HCT116 (cell line): ENCODE data around the gene RNF11. TPM values are rescaled to one million over a fixed set of nuclear protein-coding genes. Genes with fewer than 3 reads are reported as not detected.

Experiments
- ATAC-seq: fragments of 200-7000 bp; cut with Tn5 transposase; 2 replicates; pipeline ENCODE4 v1.9.1; 2020; ENCODE audit warnings: mild to moderate bottlenecking, moderate library complexity
- BruUV-seq: library from RNA; stranded (reverse); fragments of 400-500 nt; replicated peaks from 2 replicates; lab custom pipeline; 2021; lab: Mats Ljungman, UMichigan
- CTCF ChIA-PET: fragments of 300-600 bp; sonication (Branson Sonifier 250); formaldehyde crosslinking; loops from one replicate; lab custom pipeline; 2021; ENCODE audit warnings: antibody characterized with exemption; lab: Charles Lee
- POLR2A ChIA-PET: fragments of 300-600, 350-600 bp; sonication (Branson Sonifier 250); formaldehyde crosslinking; loops from one replicate; lab custom pipeline; 2021; ENCODE audit warnings: antibody characterized with exemption; lab: Charles Lee
- RAD21 ChIA-PET, 2 experiments: fragments of 300-600 bp; sonication (Branson Sonifier 250); formaldehyde crosslinking; loops; one replicate each; lab custom pipeline; 2023; ENCODE audit warnings: low total read pairs in 2 of 2; ENCODE audit not compliant: uncharacterized antibody in 2 of 2, unreplicated experiment in 2 of 2, low non-redundant PET in 1 of 2; lab: Charles Lee
- DNase-seq: peaks from one replicate; pipeline ENCODE4 v3.0.0-alpha.2; 2010; ENCODE audit warnings: low read depth, low spot score
- H2AFZ ChIP-seq: fragments of 200-600 bp; shearing (Covaris generic), sonication (generic); 2 replicates; pipeline ENCODE4 v1.6.1; 2017; ENCODE audit warnings: low read depth, mixed run types, mixed read lengths, antibody characterized with exemption, low read length; ENCODE audit not compliant: poor library complexity, severe bottlenecking
- H3K27ac ChIP-seq: 2 replicates; pipeline ENCODE4 v1.5.1; 2012; ENCODE audit warnings: low read depth, low read length
- H3K27me3 ChIP-seq: fragments of 200-600 bp; sonication (generic); 2 replicates; pipeline ENCODE4 v1.6.1; 2016; ENCODE audit warnings: mixed run types, low read length, mixed read lengths; ENCODE audit not compliant: insufficient read depth
- H3K36me3 ChIP-seq, 2 experiments: fragments of 200-500 bp in 1 of 2; fragments of 200-600 bp in 1 of 2; sonication (Bioruptor generic) in 1 of 2; sonication (generic) in 1 of 2; 2 replicates each; pipeline versions ENCODE4 v1.5.1 to v1.6.1; 2014 to 2016; ENCODE audit warnings: low read length in 2 of 2, inconsistent platforms in 1 of 2, mixed read lengths in 1 of 2, mixed run types in 1 of 2; ENCODE audit not compliant: insufficient read depth in 2 of 2, control insufficient read depth in 1 of 2
- H3K4me1 ChIP-seq, 2 experiments: fragments of 200-600 bp in 1 of 2; sonication (generic) in 1 of 2; 2 replicates each; pipeline versions ENCODE4 v1.5.1 to v1.6.1; 2012 to 2017; ENCODE audit warnings: low read length in 2 of 2, inconsistent platforms in 1 of 2, mild to moderate bottlenecking in 1 of 2, mixed read lengths in 1 of 2, mixed run types in 1 of 2, moderate library complexity in 1 of 2; ENCODE audit not compliant: insufficient read depth in 2 of 2, control insufficient read depth in 1 of 2
- H3K4me2 ChIP-seq: fragments of 200-600 bp; sonication (generic); 2 replicates; pipeline ENCODE4 v1.6.1; 2017; ENCODE audit warnings: mixed run types, low read length, mixed read lengths
- H3K4me3 ChIP-seq, 2 experiments: fragments of 200-600 bp in 1 of 2; sonication (generic) in 1 of 2; replicated peaks in 1 of 2; 2 replicates each; pipeline ENCODE4 v1.5.1; 2011 to 2016; ENCODE audit warnings: low read length in 2 of 2, control low read depth in 1 of 2, low read depth in 1 of 2, mild to moderate bottlenecking in 1 of 2, mixed read lengths in 1 of 2, mixed run types in 1 of 2
- H3K79me2 ChIP-seq: fragments of 200-600 bp; sonication (generic); 2 replicates; pipeline ENCODE4 v1.6.1; 2017; ENCODE audit warnings: mild to moderate bottlenecking, mixed run types, low read length, moderate library complexity, mixed read lengths; ENCODE audit not compliant: insufficient read depth
- H3K9ac ChIP-seq: fragments of 200-600 bp; sonication (generic); 2 replicates; pipeline ENCODE4 v1.6.1; 2016; ENCODE audit warnings: low read length, mixed read lengths
- H3K9me2 ChIP-seq: fragments of 200-600 bp; sonication (generic), shearing (Covaris generic); 2 replicates; pipeline ENCODE4 v1.6.1; 2017; ENCODE audit warnings: mixed run types, mild to moderate bottlenecking, moderate library complexity; ENCODE audit not compliant: insufficient read depth
- H3K9me3 ChIP-seq, 2 experiments: fragments of 200-500 bp in 1 of 2; fragments of 200-600 bp in 1 of 2; sonication (Bioruptor generic) in 1 of 2; sonication (generic) in 1 of 2; 2 replicates each; pipeline ENCODE4 v1.6.1; 2014 to 2017; ENCODE audit warnings: low read length in 2 of 2, mixed read lengths in 2 of 2, inconsistent platforms in 1 of 2, low read depth in 1 of 2, mild to moderate bottlenecking in 1 of 2, mixed run types in 1 of 2, moderate library complexity in 1 of 2; ENCODE audit not compliant: control insufficient read depth in 1 of 2, insufficient read depth in 1 of 2
- H4K20me1 ChIP-seq: fragments of 200-600 bp; sonication (generic), shearing (Covaris generic); 2 replicates; pipeline ENCODE4 v1.6.1; 2017; ENCODE audit warnings: mixed run types, mild to moderate bottlenecking, moderate library complexity; ENCODE audit not compliant: insufficient read depth
- CEBPB ChIP-seq: IDR thresholded peaks from 2 replicates; pipeline ENCODE4 v1.6.1; 2012; ENCODE audit warnings: low read depth
- EZH2phosphoT487 ChIP-seq: fragments of 200-600 bp; IDR thresholded peaks from 2 replicates; pipeline ENCODE4 v1.6.1; 2018; ENCODE audit warnings: antibody characterized with exemption, borderline replicate concordance
- FOSL1 ChIP-seq: IDR thresholded peaks from 2 replicates; pipeline ENCODE4 v1.6.1; 2012; ENCODE audit warnings: low read depth
- JUND ChIP-seq: IDR thresholded peaks from 2 replicates; pipeline ENCODE4 v1.6.1; 2012
- POLR2A ChIP-seq: IDR thresholded peaks from 2 replicates; pipeline ENCODE4 v1.7.0; 2011; ENCODE audit warnings: borderline replicate concordance; ENCODE audit not compliant: insufficient read depth, insufficient read length; ENCODE audit errors: extremely low read depth
- POLR2AphosphoS5 ChIP-seq: IDR thresholded peaks from 2 replicates; pipeline ENCODE4 v1.6.1; 2011; ENCODE audit warnings: mild to moderate bottlenecking, low read depth, low read length, moderate library complexity
- SIN3A ChIP-seq: IDR thresholded peaks from 2 replicates; pipeline ENCODE4 v1.6.1; 2012; ENCODE audit warnings: low read depth
- TCF7L2 ChIP-seq: IDR thresholded peaks from 2 replicates; pipeline ENCODE4 v1.7.0; 2011; ENCODE audit warnings: borderline replicate concordance, inconsistent platforms; ENCODE audit not compliant: insufficient read depth, insufficient read length; ENCODE audit errors: extremely low read depth
- ZNF274 ChIP-seq: fragments of 200-500 bp; sonication (Bioruptor generic); IDR thresholded peaks from 2 replicates; pipeline ENCODE4 v1.6.1; 2014; ENCODE audit warnings: mild to moderate bottlenecking, low read depth, low read length, inconsistent platforms
- intact Hi-C: fragments of 100-400 bp; cut with micrococcal nuclease; formaldehyde crosslinking; loops from 2 replicates; pipeline ENCODE4 v1.10.0; 2022
- total RNA-seq: library from RNA; stranded (reverse); gene quantifications from one replicate; pipeline ENCODE4 v1.2.1, GENCODE V29; 2021; ENCODE audit not compliant: unreplicated experiment
- TF ChIP-seq, protein P1 (sequence below): IDR thresholded peaks from 2 replicates; pipeline ENCODE4 v1.6.1; 2012
- TF ChIP-seq, protein P2 (sequence below): IDR thresholded peaks from 2 replicates; pipeline ENCODE4 v1.6.1; 2012
- TF ChIP-seq, protein P3 (sequence below): IDR thresholded peaks from 2 replicates; pipeline ENCODE4 v1.6.1; 2012; ENCODE audit warnings: low read depth
- TF ChIP-seq, protein P4 (sequence below), 3 experiments: fragments of 200-600 bp in 1 of 3; sonication (generic) in 1 of 3; IDR thresholded peaks in 2 of 3; conservative IDR thresholded peaks in 1 of 3; 2 replicates each; pipeline ENCODE4 v1.5.1; 2012 to 2017; ENCODE audit warnings: low read depth in 2 of 3, low read length in 2 of 3, antibody characterized with exemption in 1 of 3, borderline replicate concordance in 1 of 3, control low read depth in 1 of 3, mild to moderate bottlenecking in 1 of 3, mixed read lengths in 1 of 3, mixed run types in 1 of 3, moderate library complexity in 1 of 3; ENCODE audit not compliant: insufficient read depth in 1 of 3

Gene RNF11
- total RNA-seq, 1 experiment from 2014 or later = 60.9 TPM

DNA sequence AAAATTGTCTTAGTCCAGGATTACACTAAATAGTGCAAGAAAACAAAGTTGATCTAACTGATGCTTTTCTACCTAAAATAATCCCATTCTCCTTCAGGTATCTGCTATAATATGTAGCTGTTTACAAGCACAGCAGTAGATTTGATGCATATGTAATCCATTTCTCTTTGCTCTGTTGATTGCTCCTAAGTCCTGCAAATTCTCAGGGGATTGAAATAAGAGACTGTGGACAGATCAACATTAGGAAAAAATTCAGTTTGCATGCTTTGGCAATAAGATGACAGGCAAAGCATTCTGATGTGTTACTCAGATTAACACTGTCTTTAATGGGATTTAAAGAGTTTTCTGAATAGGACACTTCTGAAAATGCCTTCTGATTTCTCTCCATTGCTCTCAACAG lies 34.7 kb downstream of the RNF11 start:
- Histone ChIP-seq H3K4me1 (peaks cover 8 to 22% of the 10 kb centered on the region in 2 experiments), H3K4me2 (no peak overlapping the region), H2AFZ (no peak overlapping the region), H3K4me3 (no peak overlapping the region), H3K9me3 (no peaks in the 10 kb centered on the region), H4K20me1 (0 out of 2 replicates have a peak, but pooled peaks cover 7% of the 10 kb centered on the region), H3K79me2 (peaks cover 33% of the 10 kb centered on the region), H3K9ac (no peak overlapping the region), H3K27ac (no peak overlapping the region), H3K9me2 (no peaks in the 10 kb centered on the region), H3K27me3 (no peaks in the 10 kb centered on the region), H3K36me3 (peaks cover 0 to 11% of the 10 kb centered on the region in 2 experiments; a peak in 2 of 4 replicates)
- ChIA-PET CTCF (no interaction called here), RAD21 (no interaction called here), POLR2A (no interaction called here)
- intact Hi-C loops = loop anchor here (10.0 kb wide), 1 partner anchor 396 kb away; no protein-coding TSS in a partner anchor
- no TSS peak for BruUV-seq
- DNase-seq = no peak
- no peak for ATAC-seq
- TF ChIP-seq POLR2AphosphoS5 = no peak
- TF ChIP-seq, protein P1, sequence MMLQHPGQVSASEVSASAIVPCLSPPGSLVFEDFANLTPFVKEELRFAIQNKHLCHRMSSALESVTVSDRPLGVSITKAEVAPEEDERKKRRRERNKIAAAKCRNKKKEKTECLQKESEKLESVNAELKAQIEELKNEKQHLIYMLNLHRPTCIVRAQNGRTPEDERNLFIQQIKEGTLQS = no peak
- TF ChIP-seq JUND = no peak
- TF ChIP-seq ZNF274 = no peak
- TF ChIP-seq, protein P2, sequence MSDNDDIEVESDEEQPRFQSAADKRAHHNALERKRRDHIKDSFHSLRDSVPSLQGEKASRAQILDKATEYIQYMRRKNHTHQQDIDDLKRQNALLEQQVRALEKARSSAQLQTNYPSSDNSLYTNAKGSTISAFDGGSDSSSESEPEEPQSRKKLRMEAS = no peak
- no peak for TF ChIP-seq POLR2A
- TF ChIP-seq EZH2phosphoT487 = no peak
- TF ChIP-seq, protein P3, sequence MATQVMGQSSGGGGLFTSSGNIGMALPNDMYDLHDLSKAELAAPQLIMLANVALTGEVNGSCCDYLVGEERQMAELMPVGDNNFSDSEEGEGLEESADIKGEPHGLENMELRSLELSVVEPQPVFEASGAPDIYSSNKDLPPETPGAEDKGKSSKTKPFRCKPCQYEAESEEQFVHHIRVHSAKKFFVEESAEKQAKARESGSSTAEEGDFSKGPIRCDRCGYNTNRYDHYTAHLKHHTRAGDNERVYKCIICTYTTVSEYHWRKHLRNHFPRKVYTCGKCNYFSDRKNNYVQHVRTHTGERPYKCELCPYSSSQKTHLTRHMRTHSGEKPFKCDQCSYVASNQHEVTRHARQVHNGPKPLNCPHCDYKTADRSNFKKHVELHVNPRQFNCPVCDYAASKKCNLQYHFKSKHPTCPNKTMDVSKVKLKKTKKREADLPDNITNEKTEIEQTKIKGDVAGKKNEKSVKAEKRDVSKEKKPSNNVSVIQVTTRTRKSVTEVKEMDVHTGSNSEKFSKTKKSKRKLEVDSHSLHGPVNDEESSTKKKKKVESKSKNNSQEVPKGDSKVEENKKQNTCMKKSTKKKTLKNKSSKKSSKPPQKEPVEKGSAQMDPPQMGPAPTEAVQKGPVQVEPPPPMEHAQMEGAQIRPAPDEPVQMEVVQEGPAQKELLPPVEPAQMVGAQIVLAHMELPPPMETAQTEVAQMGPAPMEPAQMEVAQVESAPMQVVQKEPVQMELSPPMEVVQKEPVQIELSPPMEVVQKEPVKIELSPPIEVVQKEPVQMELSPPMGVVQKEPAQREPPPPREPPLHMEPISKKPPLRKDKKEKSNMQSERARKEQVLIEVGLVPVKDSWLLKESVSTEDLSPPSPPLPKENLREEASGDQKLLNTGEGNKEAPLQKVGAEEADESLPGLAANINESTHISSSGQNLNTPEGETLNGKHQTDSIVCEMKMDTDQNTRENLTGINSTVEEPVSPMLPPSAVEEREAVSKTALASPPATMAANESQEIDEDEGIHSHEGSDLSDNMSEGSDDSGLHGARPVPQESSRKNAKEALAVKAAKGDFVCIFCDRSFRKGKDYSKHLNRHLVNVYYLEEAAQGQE = no peak
- TF ChIP-seq, protein P4, sequence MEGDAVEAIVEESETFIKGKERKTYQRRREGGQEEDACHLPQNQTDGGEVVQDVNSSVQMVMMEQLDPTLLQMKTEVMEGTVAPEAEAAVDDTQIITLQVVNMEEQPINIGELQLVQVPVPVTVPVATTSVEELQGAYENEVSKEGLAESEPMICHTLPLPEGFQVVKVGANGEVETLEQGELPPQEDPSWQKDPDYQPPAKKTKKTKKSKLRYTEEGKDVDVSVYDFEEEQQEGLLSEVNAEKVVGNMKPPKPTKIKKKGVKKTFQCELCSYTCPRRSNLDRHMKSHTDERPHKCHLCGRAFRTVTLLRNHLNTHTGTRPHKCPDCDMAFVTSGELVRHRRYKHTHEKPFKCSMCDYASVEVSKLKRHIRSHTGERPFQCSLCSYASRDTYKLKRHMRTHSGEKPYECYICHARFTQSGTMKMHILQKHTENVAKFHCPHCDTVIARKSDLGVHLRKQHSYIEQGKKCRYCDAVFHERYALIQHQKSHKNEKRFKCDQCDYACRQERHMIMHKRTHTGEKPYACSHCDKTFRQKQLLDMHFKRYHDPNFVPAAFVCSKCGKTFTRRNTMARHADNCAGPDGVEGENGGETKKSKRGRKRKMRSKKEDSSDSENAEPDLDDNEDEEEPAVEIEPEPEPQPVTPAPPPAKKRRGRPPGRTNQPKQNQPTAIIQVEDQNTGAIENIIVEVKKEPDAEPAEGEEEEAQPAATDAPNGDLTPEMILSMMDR (IDR thresholded peaks at IDR 0.05 in 2 of 3, conservative IDR thresholded peaks at IDR 0.05 in 1 of 3; ENCODE audit: borderline replicate concordance in 1 of 3, insufficient read depth in 1 of 3, low read depth in 2 of 3, low read length in 2 of 3) = no peak
- TF ChIP-seq FOSL1 = no peak
- no peak for TF ChIP-seq TCF7L2
- no peak for TF ChIP-seq SIN3A
- TF ChIP-seq CEBPB = no peak
- TF ChIP-seq, all 23 proteins: peak for 0
